A673 (cell line): ENCODE measurements around the gene TMPRSS2. TPM values are rescaled to one million over a fixed set of nuclear protein-coding genes. Genes with fewer than 3 reads are reported as not detected.

Experiments
- BruUV-seq: library from RNA; stranded (reverse); fragments of 400-500 nt; replicated peaks from 2 replicates; lab custom pipeline; 2021; lab: Mats Ljungman, UMichigan
- CTCF ChIA-PET: fragments of 300-600 bp; sonication (Branson Sonifier 250); formaldehyde crosslinking; loops from one replicate; lab custom pipeline; 2022; ENCODE audit warnings: antibody characterized with exemption; lab: Charles Lee
- POLR2A ChIA-PET: fragments of 300-600 bp; sonication (Branson Sonifier 250); formaldehyde crosslinking; loops from one replicate; lab custom pipeline; 2022; ENCODE audit warnings: antibody characterized with exemption; ENCODE audit not compliant: low non-redundant PET; lab: Charles Lee
- DNase-seq: peaks from one replicate; pipeline ENCODE4 v3.0.0-alpha.2; 2015; ENCODE audit warnings: low spot score
- H3K27ac ChIP-seq: fragments of 200-600 bp; sonication (generic); 2 replicates; pipeline ENCODE4 v1.5.1; 2016; ENCODE audit warnings: mixed run types, low read depth, mild to moderate bottlenecking, mixed read lengths, antibody characterized with exemption, low read length; ENCODE audit not compliant: poor library complexity, severe bottlenecking
- H3K27me3 ChIP-seq: fragments of 200-600 bp; sonication (generic); replicated peaks from 2 replicates; pipeline ENCODE4 v1.6.1; 2017; ENCODE audit warnings: mixed run types, low read depth, mild to moderate bottlenecking, mixed read lengths, antibody characterized with exemption, low read length; ENCODE audit not compliant: insufficient read depth, poor library complexity
- H3K36me3 ChIP-seq: fragments of 200-600 bp; sonication (generic); 2 replicates; pipeline ENCODE4 v1.6.1; 2016; ENCODE audit warnings: mixed run types, mild to moderate bottlenecking, mixed read lengths, antibody characterized with exemption, low read length; ENCODE audit not compliant: insufficient read depth, poor library complexity, severe bottlenecking
- H3K4me1 ChIP-seq: fragments of 200-600 bp; sonication (generic); 2 replicates; pipeline ENCODE4 v1.6.1; 2017; ENCODE audit warnings: mixed run types, mild to moderate bottlenecking, mixed read lengths, antibody characterized with exemption, low read length; ENCODE audit not compliant: insufficient read depth, poor library complexity, severe bottlenecking
- H3K4me3 ChIP-seq: fragments of 200-600 bp; sonication (generic); 2 replicates; pipeline ENCODE4 v1.5.1; 2016; ENCODE audit warnings: low read depth, mixed run types, mild to moderate bottlenecking, mixed read lengths, low read length; ENCODE audit not compliant: poor library complexity, severe bottlenecking
- H3K9me3 ChIP-seq: fragments of 200-600 bp; sonication (generic); 2 replicates; pipeline ENCODE4 v1.6.1; 2016; ENCODE audit warnings: mixed run types, low read depth, mild to moderate bottlenecking, mixed read lengths, antibody characterized with exemption, low read length; ENCODE audit not compliant: poor library complexity, severe bottlenecking
- CTCF ChIP-seq: fragments of 300-800, 200-600 bp; sonication (generic); conservative IDR thresholded peaks from 2 replicates; pipeline ENCODE4 v1.5.1; 2017; ENCODE audit warnings: low read depth, mild to moderate bottlenecking, antibody characterized with exemption, low read length, moderate library complexity, mixed read lengths
- EZH2 ChIP-seq: fragments of 200-600 bp; sonication (generic); IDR thresholded peaks from 2 replicates; pipeline ENCODE4 v1.6.1; 2017; ENCODE audit warnings: borderline replicate concordance, low read depth, mild to moderate bottlenecking, mixed read lengths, antibody characterized with exemption, low read length; ENCODE audit not compliant: poor library complexity, severe bottlenecking
- intact Hi-C: fragments of 100-400 bp; cut with micrococcal nuclease; formaldehyde crosslinking; loops from one replicate; pipeline ENCODE4 v1.10.0; 2022; ENCODE audit not compliant: unreplicated experiment
- total RNA-seq: library from RNA; stranded (reverse); gene quantifications from 2 replicates; pipeline ENCODE4 v1.2.3, GENCODE V29; 2021

The TMPRSS2 gene
- total RNA-seq, 1 experiment from 2014 or later, result not detected

GRCh38 chr21:41477641-41478318 lies 30.2 kb downstream of the TMPRSS2 start:
- Histone ChIP-seq H3K4me3 (no peak overlapping the region), H3K27ac (no peak overlapping the region), H3K9me3 (no peaks in the 10 kb centered on the region), H3K4me1 (no peaks in the 10 kb centered on the region), H3K27me3 (peaks cover 6% of the 10 kb centered on the region), H3K36me3 (no peaks in the 10 kb centered on the region)
- ChIA-PET CTCF (no interaction called here), POLR2A (no interaction called here)
- DNase-seq, result no peak
- intact Hi-C loops, result no loop called here
- no peak for TF ChIP-seq EZH2
- TF ChIP-seq CTCF, result no peak
- no TSS peak for BruUV-seq

GRCh38 chr21:41475714-41476420 lies 32.1 kb downstream of the TMPRSS2 start:
- H3K4me3 ChIP-seq, result no peak overlapping the region
- peaks cover 6% of the 10 kb centered on the region for H3K27me3 ChIP-seq
- TF ChIP-seq CTCF (no peak), EZH2 (no peak)
- no peaks in the 10 kb centered on the region for H3K4me1 ChIP-seq
- BruUV-seq, result no TSS peak
- H3K27ac ChIP-seq, result no peak overlapping the region
- H3K9me3 ChIP-seq, result no peaks in the 10 kb centered on the region
- CTCF ChIA-PET, result no interaction called here
- DNase-seq, result no peak
- POLR2A ChIA-PET, result no interaction called here
- intact Hi-C loops, result no loop called here
- no peaks in the 10 kb centered on the region for H3K36me3 ChIP-seq

GRCh38 chr21:41472753-41473548 lies 35.0 kb downstream of the TMPRSS2 start:
- ChIA-PET POLR2A (no interaction called here), CTCF (no interaction called here)
- no peak for DNase-seq
- H3K9me3 ChIP-seq, result no peaks in the 10 kb centered on the region
- intact Hi-C loops, result no loop called here
- TF ChIP-seq CTCF, result no peak
- TF ChIP-seq EZH2, result no peak
- H3K4me1 ChIP-seq, result no peaks in the 10 kb centered on the region
- no peaks in the 10 kb centered on the region for H3K36me3 ChIP-seq
- BruUV-seq, result no TSS peak
- no peaks in the 10 kb centered on the region for H3K27me3 ChIP-seq
- H3K27ac ChIP-seq, result no peak overlapping the region
- H3K4me3 ChIP-seq, result no peak overlapping the region
